ENCODE results near the gene EYA2. TPM values are rescaled to one million over a fixed set of nuclear protein-coding genes. Genes with fewer than 3 reads are reported as not detected.

EYA2 gene
- total and polyA plus RNA-seq, 11 donors = 0.30 to 4.2 (median 0.70) TPM

DNA sequence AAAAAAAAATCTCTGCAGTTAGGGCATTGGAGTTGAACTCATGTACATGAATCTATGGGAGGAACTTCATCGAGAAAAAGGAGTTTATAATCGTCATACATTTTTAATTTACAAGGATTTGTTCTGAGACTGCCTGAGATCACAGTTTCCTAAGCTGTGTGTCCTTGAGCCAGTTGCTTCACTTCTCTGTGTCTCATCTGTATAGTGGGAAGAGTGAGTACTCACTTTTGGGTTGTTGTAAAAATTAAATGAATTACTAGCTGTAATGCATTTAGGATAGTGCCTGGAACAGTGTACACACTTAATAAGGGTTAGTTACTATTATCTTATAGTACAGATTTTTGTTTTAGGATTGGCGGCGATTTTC lies 42.5 kb downstream of the EYA2 start:
- intact Hi-C loops (cut with DNase I) = no loop called here
- TF ChIP-seq, protein P1, sequence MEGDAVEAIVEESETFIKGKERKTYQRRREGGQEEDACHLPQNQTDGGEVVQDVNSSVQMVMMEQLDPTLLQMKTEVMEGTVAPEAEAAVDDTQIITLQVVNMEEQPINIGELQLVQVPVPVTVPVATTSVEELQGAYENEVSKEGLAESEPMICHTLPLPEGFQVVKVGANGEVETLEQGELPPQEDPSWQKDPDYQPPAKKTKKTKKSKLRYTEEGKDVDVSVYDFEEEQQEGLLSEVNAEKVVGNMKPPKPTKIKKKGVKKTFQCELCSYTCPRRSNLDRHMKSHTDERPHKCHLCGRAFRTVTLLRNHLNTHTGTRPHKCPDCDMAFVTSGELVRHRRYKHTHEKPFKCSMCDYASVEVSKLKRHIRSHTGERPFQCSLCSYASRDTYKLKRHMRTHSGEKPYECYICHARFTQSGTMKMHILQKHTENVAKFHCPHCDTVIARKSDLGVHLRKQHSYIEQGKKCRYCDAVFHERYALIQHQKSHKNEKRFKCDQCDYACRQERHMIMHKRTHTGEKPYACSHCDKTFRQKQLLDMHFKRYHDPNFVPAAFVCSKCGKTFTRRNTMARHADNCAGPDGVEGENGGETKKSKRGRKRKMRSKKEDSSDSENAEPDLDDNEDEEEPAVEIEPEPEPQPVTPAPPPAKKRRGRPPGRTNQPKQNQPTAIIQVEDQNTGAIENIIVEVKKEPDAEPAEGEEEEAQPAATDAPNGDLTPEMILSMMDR (IDR thresholded peaks at IDR 0.05) = no peak
- 84 to 87% (median 85%) methylated on average over 4 of the region's 4 CpGs for whole genome bisulfite sequencing, 4 donors
- Histone ChIP-seq H3K27me3 (peaks cover 0 to 21% (median 0%) of the 10 kb centered on the region in 9 donors), H3K9me3 (no peaks in the 10 kb centered on the region), H3K4me1 (peaks cover 0 to 2% (median 0%) of the 10 kb centered on the region in 12 donors), H3K4me3 (no peak overlapping the region), H3K36me3 (no peaks in the 10 kb centered on the region), H3K27ac (no peak overlapping the region)
- ATAC-seq = no peak
- DNase-seq = no peak

DNA sequence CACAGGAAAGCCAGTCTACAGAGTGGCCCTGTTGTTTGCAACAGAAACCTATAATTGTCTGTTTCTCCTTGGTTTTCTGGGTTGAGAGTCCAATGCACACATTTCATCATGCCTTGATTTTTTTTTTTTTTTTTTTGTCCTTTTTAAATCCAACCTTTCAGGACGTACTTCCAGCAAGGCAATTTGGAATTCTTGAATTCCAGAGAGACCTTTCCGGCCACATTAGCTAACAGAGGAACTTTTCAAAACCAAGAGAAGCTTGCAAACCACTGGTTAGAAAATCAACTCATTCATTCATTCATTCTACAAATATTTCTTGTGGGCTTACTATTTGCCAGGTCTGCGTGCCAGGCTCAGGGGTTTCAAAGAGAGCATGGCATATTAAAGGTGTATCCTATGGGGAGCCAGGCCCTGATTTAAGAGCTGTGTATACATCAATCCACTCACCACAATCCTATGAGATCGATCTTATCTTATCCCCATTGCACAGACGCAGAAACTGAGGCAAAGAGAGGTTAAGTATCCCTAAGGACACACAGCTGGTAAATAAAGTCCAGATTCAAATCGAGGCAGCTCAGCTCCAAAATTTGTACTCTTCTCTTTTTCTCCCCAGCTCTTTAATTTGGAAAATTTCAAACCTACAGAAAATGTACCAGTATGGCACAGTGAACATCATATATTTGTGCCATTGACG lies 43.0 kb downstream of the EYA2 start:
- peaks cover 0 to 16% (median 0%) of the 10 kb centered on the region in 9 donors for H3K27me3 ChIP-seq
- 78 to 86% (median 80%) methylated on average over 7 of the region's 7 CpGs for WGBS, 4 donors
- no peak for ATAC-seq
- DNase-seq = no peak
- intact Hi-C loops (cut with DNase I) = no loop called here
- H3K36me3 ChIP-seq = no peaks in the 10 kb centered on the region
- TF ChIP-seq, protein P1 (IDR thresholded peaks at IDR 0.05) = no peak
- no peak for TF ChIP-seq POLR2A (IDR thresholded peaks at IDR 0.05)
- no peaks in the 10 kb centered on the region for H3K9me3 ChIP-seq
- H3K4me1 ChIP-seq = no peaks in the 10 kb centered on the region
- H3K4me3 ChIP-seq = no peak overlapping the region
- H3K27ac ChIP-seq = no peak overlapping the region

DNA sequence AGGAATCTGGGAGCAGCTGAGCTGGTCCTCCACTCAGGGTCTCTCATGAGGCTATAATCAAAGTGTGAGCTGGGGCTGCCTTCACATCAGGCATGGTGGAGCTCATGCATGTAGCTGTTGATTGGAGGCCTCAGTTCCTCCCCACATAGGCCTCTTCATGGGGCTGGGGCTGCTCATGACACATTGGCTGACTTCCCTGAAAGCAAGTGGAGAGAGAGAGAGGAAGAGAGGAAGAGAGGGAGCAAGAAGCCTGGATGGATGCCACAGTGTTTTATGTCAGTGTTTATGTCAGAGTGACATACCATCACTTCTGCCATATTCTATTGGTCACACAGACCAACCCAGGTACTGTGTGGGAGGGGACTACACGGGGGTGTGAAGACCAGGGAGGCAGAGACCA lies 43.8 kb downstream of the EYA2 start:
- Histone ChIP-seq H3K36me3 (no peaks in the 10 kb centered on the region), H3K9me3 (no peaks in the 10 kb centered on the region), H3K27ac (no peak overlapping the region), H3K4me3 (no peak overlapping the region), H3K4me1 (no peaks in the 10 kb centered on the region), H3K27me3 (peaks cover 0 to 10% (median 0%) of the 10 kb centered on the region in 9 donors)
- DNase-seq = no peak
- intact Hi-C loops (cut with DNase I) = no loop called here
- no peak for ATAC-seq
- WGBS, 4 donors = 63 to 71% (median 70%) methylated on average over 1 of the region's 1 CpG
- TF ChIP-seq, protein P1 (IDR thresholded peaks at IDR 0.05) = no peak
- TF ChIP-seq POLR2A (IDR thresholded peaks at IDR 0.05) = no peak

DNA sequence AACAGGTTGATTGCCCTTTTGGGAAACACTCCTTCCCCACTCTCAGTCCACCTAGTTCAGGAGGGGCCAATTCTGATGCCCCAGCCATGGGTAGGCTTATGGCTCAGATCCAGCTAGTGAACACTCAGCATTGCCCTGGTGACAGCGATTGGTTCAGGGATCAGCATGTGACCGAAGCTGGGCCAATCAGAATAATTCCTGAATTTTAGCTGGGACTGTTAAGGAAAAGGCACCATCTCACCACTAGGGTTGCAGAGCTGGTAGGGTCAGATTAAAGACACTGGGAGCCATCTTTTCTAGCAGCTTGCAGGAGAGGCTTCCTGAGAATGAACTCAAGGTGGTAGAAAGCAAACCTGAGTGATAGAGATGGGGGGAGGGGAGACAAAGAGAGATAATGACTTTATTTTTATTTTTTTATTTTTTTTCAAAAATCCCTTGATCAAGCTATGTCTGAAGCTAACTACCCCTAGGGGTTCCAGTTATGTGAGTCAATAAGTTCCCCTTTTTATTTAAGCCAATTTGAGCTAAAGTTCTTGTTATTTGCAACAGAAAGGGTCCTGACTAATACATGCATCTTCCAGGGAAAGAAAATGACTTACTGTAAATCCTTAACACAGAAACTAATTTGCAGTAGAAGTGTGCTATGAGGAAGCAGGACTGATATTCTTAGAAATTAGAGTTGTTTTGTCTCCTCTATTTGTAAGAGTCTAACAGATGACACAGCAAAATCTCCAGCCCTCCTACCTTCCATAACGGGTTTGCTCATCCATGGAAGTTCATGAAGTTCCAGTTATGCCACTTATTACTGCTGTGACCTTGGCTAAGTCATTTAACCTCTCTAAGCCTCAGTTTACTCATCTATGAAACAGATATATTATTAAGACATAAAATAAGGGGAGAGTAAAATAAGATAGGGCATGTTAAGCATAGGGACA lies 44.7 kb downstream of the EYA2 start:
- Histone ChIP-seq H3K4me1 (no peaks in the 10 kb centered on the region), H3K36me3 (no peaks in the 10 kb centered on the region), H3K9me3 (no peaks in the 10 kb centered on the region), H3K4me3 (no peak overlapping the region), H3K27me3 (peaks cover 0 to 4% (median 0%) of the 10 kb centered on the region in 9 donors), H3K27ac (no peak overlapping the region)
- no peak for ATAC-seq
- no peak for TF ChIP-seq POLR2A (IDR thresholded peaks at IDR 0.05)
- TF ChIP-seq, protein P1 (IDR thresholded peaks at IDR 0.05) = no peak
- DNase-seq = no peak
- WGBS, 4 donors = 42 to 89% (median 69%) methylated on average over 3 of the region's 3 CpGs
- intact Hi-C loops (cut with DNase I) = no loop called here

Data from heart left ventricle (tissue), 16 donors.